GM23248 (cell line): ENCODE data around the gene TMEM266.

Experiments
- EZH2 ChIP-seq: fragments of 200-600 bp; sonication (generic); IDR thresholded peaks from 2 replicates; pipeline ENCODE4 v1.6.1; 2018; ENCODE audit warnings: antibody characterized with exemption, mild to moderate bottlenecking; ENCODE audit not compliant: insufficient read depth, poor library complexity, severe bottlenecking
- EZH2phosphoT487 ChIP-seq: fragments of 200-600 bp; sonication (generic); IDR thresholded peaks from 2 replicates; pipeline ENCODE4 v1.6.1; 2018; ENCODE audit warnings: antibody characterized with exemption, moderate library complexity, mild to moderate bottlenecking, low read depth; ENCODE audit not compliant: insufficient read depth

DNA sequence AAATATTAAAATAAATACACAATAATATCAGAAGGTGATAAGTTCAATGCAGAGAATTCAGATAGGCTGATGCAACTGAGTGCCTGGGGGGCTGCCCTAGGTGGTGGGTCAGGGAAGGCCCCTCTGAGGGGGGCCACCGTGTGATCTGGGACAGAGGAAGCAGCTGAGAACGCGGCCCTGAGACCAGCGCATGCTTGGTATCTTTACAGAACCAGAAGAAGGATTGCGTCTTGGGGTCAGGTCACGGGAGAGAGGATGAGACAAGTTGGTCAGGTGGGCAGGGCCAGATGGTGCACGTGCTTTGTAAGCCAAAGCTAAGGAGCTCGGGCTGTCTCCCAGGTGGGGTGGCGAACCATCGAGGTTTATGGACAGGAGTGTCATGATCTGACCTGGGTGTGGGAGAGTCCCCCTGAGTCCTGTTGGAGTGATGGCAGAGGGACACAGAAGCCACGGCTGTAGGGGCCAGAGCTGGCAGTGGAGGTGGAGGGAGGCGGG, 130.3 kb downstream of the TMEM266 start:
- TF ChIP-seq EZH2 (no peak), EZH2phosphoT487 (no peak)
